ENCODE measurements around the gene CPT2. TPM values are rescaled to one million over a fixed set of nuclear protein-coding genes. Genes with fewer than 3 reads are reported as not detected.

CPT2 gene
- total and polyA plus RNA-seq, 2 experiments from 2014 or later: 15.2 to 16.2 TPM

- peak overlapping the region; percentile 94 for H2AFZ ChIP-seq
- H4K20me1 ChIP-seq (ENCODE audit: insufficient read depth): no peaks in the 10 kb centered on the region
- in situ Hi-C loops (cut with MboI): no loop called here
- no peaks in the 10 kb centered on the region for H3K9me3 ChIP-seq (ENCODE audit: low read depth)
- H3K4me3 ChIP-seq: peak overlapping the region; percentile 93
- no peaks in the 10 kb centered on the region for H3K9me2 ChIP-seq (ENCODE audit: insufficient read depth)
- H3K79me2 ChIP-seq (ENCODE audit: insufficient read depth): peaks cover 18% of the 10 kb centered on the region
- peak overlapping the region; percentile 91 for H3K27ac ChIP-seq
- peaks cover 15% of the 10 kb centered on the region for H3K4me1 ChIP-seq (ENCODE audit: insufficient read depth)
- no peak for DNase-seq
- WGBS, 2 experiments (ENCODE audit: low coverage in 1 of 2, low lambda C conversion rate in 2 of 2, missing lambda C conversion rate in 2 of 2): 41 to 47% methylated on average over 3 of the region's 3 CpGs
- no peaks in the 10 kb centered on the region for H3K27me3 ChIP-seq (replicated peaks; ENCODE audit: insufficient read depth)
- 0 out of 2 replicates have a peak, but pooled peaks cover 4% of the 10 kb centered on the region for H3K36me3 ChIP-seq (ENCODE audit: low read depth)
- H3F3A ChIP-seq (ENCODE audit: insufficient read depth): no peaks in the 10 kb centered on the region
- peak overlapping the region; percentile 95 for H3K9ac ChIP-seq
- H3K4me2 ChIP-seq (ENCODE audit: unreplicated experiment): peak overlapping the region; percentile 97
- no peak for TF ChIP-seq EZH2phosphoT487 (IDR thresholded peaks at IDR 0.05; ENCODE audit: insufficient read depth, low read depth)
- no peak for TF ChIP-seq EZH2 (IDR thresholded peaks at IDR 0.05; ENCODE audit: insufficient read depth, poor library complexity, severe bottlenecking)
Measured at GRCh38 chr1:53220962-53221286, 24.3 kb downstream of the CPT2 start.

GRCh38 chr1:53237638-53238037 is 41.0 kb downstream of the CPT2 start:
- in situ Hi-C loops (cut with MboI): no loop called here
- no peaks in the 10 kb centered on the region for H4K20me1 ChIP-seq (ENCODE audit: insufficient read depth)
- no peaks in the 10 kb centered on the region for H3K9me2 ChIP-seq (ENCODE audit: insufficient read depth)
- H3K9ac ChIP-seq: peak overlapping the region; percentile 95
- H3K27ac ChIP-seq: peak overlapping the region; percentile 65
- H3K4me2 ChIP-seq (ENCODE audit: unreplicated experiment): peak overlapping the region; percentile 97
- H3K4me3 ChIP-seq: peak overlapping the region; percentile 97
- H2AFZ ChIP-seq: peak overlapping the region; percentile 92
- H3K27me3 ChIP-seq (replicated peaks; ENCODE audit: insufficient read depth): no peaks in the 10 kb centered on the region
- peaks cover 39% of the 10 kb centered on the region for H3K79me2 ChIP-seq (ENCODE audit: insufficient read depth)
- H3K9me3 ChIP-seq (ENCODE audit: low read depth): no peaks in the 10 kb centered on the region
- H3K36me3 ChIP-seq (ENCODE audit: low read depth): peaks cover 32% of the 10 kb centered on the region
- H3F3A ChIP-seq (ENCODE audit: insufficient read depth): 0 out of 2 replicates have a peak, but pooled peaks cover 6% of the 10 kb centered on the region
- H3K4me1 ChIP-seq (ENCODE audit: insufficient read depth): peaks cover 10% of the 10 kb centered on the region; the same call in 1 of the 2 replicates
- WGBS, 2 experiments (ENCODE audit: low coverage in 1 of 2, low lambda C conversion rate in 2 of 2, missing lambda C conversion rate in 2 of 2): 17 to 22% methylated on average over 8 of the region's 8 CpGs
- TF ChIP-seq EZH2phosphoT487 (IDR thresholded peaks at IDR 0.05; ENCODE audit: insufficient read depth, low read depth) (no peak), EZH2 (IDR thresholded peaks at IDR 0.05; ENCODE audit: insufficient read depth, poor library complexity, severe bottlenecking) (no peak)
- DNase-seq: peak; percentile 21

GRCh38 chr1:53238197-53239155 is 41.9 kb downstream of the CPT2 start, which contains the start of gene MAGOH:
MAGOH (minus strand) TSS chr1:53238518; CDS start chr1:53238448, 70 bp downstream.
- Histone ChIP-seq H3K9me3 (ENCODE audit: low read depth) (no peaks in the 10 kb centered on the region), H3K79me2 (ENCODE audit: insufficient read depth) (peaks cover 39% of the 10 kb centered on the region), H4K20me1 (ENCODE audit: insufficient read depth) (no peaks in the 10 kb centered on the region), H3K27ac (peak within 1 kb of the TSS; percentile 65), H3F3A (ENCODE audit: insufficient read depth) (0 out of 2 replicates have a peak, but pooled peaks cover 6% of the 10 kb centered on the region), H3K9ac (peak within 1 kb of the TSS; percentile 95), H3K4me1 (ENCODE audit: insufficient read depth) (peaks cover 10% of the 10 kb centered on the region; the same call in 1 of the 2 replicates), H3K4me3 (peak within 1 kb of the TSS; percentile 97), H3K9me2 (ENCODE audit: insufficient read depth) (no peaks in the 10 kb centered on the region), H3K36me3 (ENCODE audit: low read depth) (peaks cover 24% of the 10 kb centered on the region), H2AFZ (peak within 1 kb of the TSS; percentile 92), H3K27me3 (replicated peaks; ENCODE audit: insufficient read depth) (no peaks in the 10 kb centered on the region), H3K4me2 (ENCODE audit: unreplicated experiment) (peak within 1 kb of the TSS; percentile 97)
- WGBS, 2 experiments (ENCODE audit: low coverage in 1 of 2, low lambda C conversion rate in 2 of 2, missing lambda C conversion rate in 2 of 2): 3% methylated on average over 64 of the region's 64 CpGs
- DNase-seq: peak; percentile 98
- TF ChIP-seq EZH2 (IDR thresholded peaks at IDR 0.05; ENCODE audit: insufficient read depth, poor library complexity, severe bottlenecking): no peak
- no peak for TF ChIP-seq EZH2phosphoT487 (IDR thresholded peaks at IDR 0.05; ENCODE audit: insufficient read depth, low read depth)
- in situ Hi-C loops (cut with MboI): no loop called here

- in situ Hi-C loops (cut with MboI): no loop called here
- 77 to 78% methylated on average over 2 of the region's 2 CpGs for WGBS, 2 experiments (ENCODE audit: low coverage in 1 of 2, low lambda C conversion rate in 2 of 2, missing lambda C conversion rate in 2 of 2)
Measured at GRCh38 chr1:53241828-53242227, 45.2 kb downstream of the CPT2 start.

More at GRCh38 chr1:53241828-53242227, 45.2 kb downstream of the CPT2 start:
- Histone ChIP-seq H3F3A (ENCODE audit: insufficient read depth) (peaks cover 9% of the 10 kb centered on the region), H2AFZ (no peak overlapping the region), H3K27ac (no peak overlapping the region), H3K4me2 (ENCODE audit: unreplicated experiment) (no peak overlapping the region), H3K4me3 (no peak overlapping the region), H3K9me2 (ENCODE audit: insufficient read depth) (no peaks in the 10 kb centered on the region), H3K79me2 (ENCODE audit: insufficient read depth) (peaks cover 15% of the 10 kb centered on the region), H3K36me3 (ENCODE audit: low read depth) (no peaks in the 10 kb centered on the region), H3K4me1 (ENCODE audit: insufficient read depth) (peaks cover 12% of the 10 kb centered on the region), H3K27me3 (replicated peaks; ENCODE audit: insufficient read depth) (no peaks in the 10 kb centered on the region), H3K9me3 (ENCODE audit: low read depth) (no peaks in the 10 kb centered on the region), H3K9ac (no peak overlapping the region), H4K20me1 (ENCODE audit: insufficient read depth) (no peaks in the 10 kb centered on the region)
- TF ChIP-seq EZH2 (IDR thresholded peaks at IDR 0.05; ENCODE audit: insufficient read depth, poor library complexity, severe bottlenecking): no peak
- no peak for DNase-seq

Measured in GM23248 (cell line).